ENCODE results near the gene LTBP2. TPM values are rescaled to one million over a fixed set of nuclear protein-coding genes. Genes with fewer than 3 reads are reported as not detected.

LTBP2 gene
- total RNA-seq, 1 experiment from 2014 or later = 17.4 TPM

DNA sequence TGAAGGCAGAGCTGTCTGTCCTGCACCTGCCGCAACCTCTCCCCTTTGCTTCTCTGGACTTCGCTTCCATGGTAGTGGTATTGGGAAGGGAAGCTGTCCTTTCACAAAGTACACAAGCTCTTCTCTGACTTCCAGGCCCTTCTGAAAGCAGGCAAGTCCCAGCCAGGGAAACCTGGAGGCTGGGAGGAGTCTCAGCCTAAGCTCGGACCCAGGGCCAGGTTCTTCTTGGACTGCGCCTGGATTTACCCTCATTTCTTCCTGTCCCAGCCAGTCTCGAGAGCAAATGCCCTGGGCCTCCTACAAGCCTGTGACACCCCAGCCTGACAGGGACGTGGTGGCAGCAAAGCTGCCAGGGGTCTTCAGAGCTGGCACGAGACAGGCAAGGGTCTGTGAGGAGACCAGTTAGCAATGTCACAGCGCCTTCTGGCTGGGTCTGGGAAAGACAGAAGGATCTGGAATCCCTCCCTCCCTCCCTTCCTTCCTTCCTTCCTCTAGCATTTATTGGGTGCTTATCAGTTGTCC lies 96.1 kb downstream of the LTBP2 start:
- H3K4me3 ChIP-seq (ENCODE audit: low read length) = no peak overlapping the region
- H3K27ac ChIP-seq (ENCODE audit: low read length) = no peak overlapping the region
- H3F3A ChIP-seq (ENCODE audit: low read length, unreplicated experiment) = no peaks in the 10 kb centered on the region
- ChIA-PET POLR2A (ENCODE audit: unreplicated experiment) (no interaction called here), CTCF (no interaction called here)
- H3K79me2 ChIP-seq (ENCODE audit: low read length) = no peaks in the 10 kb centered on the region
- no peaks in the 10 kb centered on the region for H3K9me2 ChIP-seq (replicated peaks; ENCODE audit: low read length)
- H3K36me3 ChIP-seq (ENCODE audit: low read depth, low read length) = no peaks in the 10 kb centered on the region
- no peaks in the 10 kb centered on the region for H3K9me3 ChIP-seq (ENCODE audit: low read length)
- peaks cover 5% of the 10 kb centered on the region for H3K4me1 ChIP-seq (ENCODE audit: insufficient read depth, low read length)
- ATAC-seq (no peak), DNase-seq (no peak)
- no peaks in the 10 kb centered on the region for H4K20me1 ChIP-seq (ENCODE audit: low read length)
- no peak for TF ChIP-seq CTCF (conservative IDR thresholded peaks at IDR 0.05; ENCODE audit: low read depth, low read length)
- no peak for TF ChIP-seq EZH2 (IDR thresholded peaks at IDR 0.05; ENCODE audit: low read length, unreplicated experiment)
- TF ChIP-seq EZH2phosphoT487 (IDR thresholded peaks at IDR 0.05; ENCODE audit: borderline replicate concordance, low read length) = no peak
- intact Hi-C loops (cut with micrococcal nuclease) = no loop called here
- no peak overlapping the region for H2AFZ ChIP-seq (ENCODE audit: low read length)
- no peaks in the 10 kb centered on the region for H3K27me3 ChIP-seq (ENCODE audit: low read length)
- BruUV-seq (replicated peaks) = no TSS peak
- H3K4me2 ChIP-seq (ENCODE audit: low read length) = no peak overlapping the region
- H3K9ac ChIP-seq (ENCODE audit: low read length) = no peak overlapping the region

GRCh38 chr14:74514471-74514941 lies 97.5 kb downstream of the LTBP2 start:
- ChIA-PET POLR2A (ENCODE audit: unreplicated experiment) (no interaction called here), CTCF (no interaction called here)
- DNase-seq = no peak
- H3K4me2 ChIP-seq (ENCODE audit: low read length) = no peak overlapping the region
- no peak overlapping the region for H3K9ac ChIP-seq (ENCODE audit: low read length)
- no peak overlapping the region for H3K27ac ChIP-seq (ENCODE audit: low read length)
- no TSS peak for BruUV-seq (replicated peaks)
- ATAC-seq = no peak
- intact Hi-C loops (cut with micrococcal nuclease) = no loop called here
- H3K27me3 ChIP-seq (ENCODE audit: low read length) = no peaks in the 10 kb centered on the region
- no peak overlapping the region for H2AFZ ChIP-seq (ENCODE audit: low read length)
- no peaks in the 10 kb centered on the region for H3K9me2 ChIP-seq (replicated peaks; ENCODE audit: low read length)
- no peaks in the 10 kb centered on the region for H3F3A ChIP-seq (ENCODE audit: low read length, unreplicated experiment)
- no peak overlapping the region for H3K4me3 ChIP-seq (ENCODE audit: low read length)
- no peaks in the 10 kb centered on the region for H3K79me2 ChIP-seq (ENCODE audit: low read length)
- TF ChIP-seq EZH2phosphoT487 (IDR thresholded peaks at IDR 0.05; ENCODE audit: borderline replicate concordance, low read length) (no peak), EZH2 (IDR thresholded peaks at IDR 0.05; ENCODE audit: low read length, unreplicated experiment) (no peak), CTCF (conservative IDR thresholded peaks at IDR 0.05; ENCODE audit: low read depth, low read length) (no peak)
- H4K20me1 ChIP-seq (ENCODE audit: low read length) = no peaks in the 10 kb centered on the region
- peaks cover 15% of the 10 kb centered on the region for H3K4me1 ChIP-seq (ENCODE audit: insufficient read depth, low read length)
- H3K9me3 ChIP-seq (ENCODE audit: low read length) = no peaks in the 10 kb centered on the region
- H3K36me3 ChIP-seq (ENCODE audit: low read depth, low read length) = no peaks in the 10 kb centered on the region

GRCh38 chr14:74511966-74512830 lies 99.8 kb downstream of the LTBP2 start:
- no peaks in the 10 kb centered on the region for H3K36me3 ChIP-seq (ENCODE audit: low read depth, low read length)

More at GRCh38 chr14:74511966-74512830, 99.8 kb downstream of the LTBP2 start:
- Histone ChIP-seq H3F3A (ENCODE audit: low read length, unreplicated experiment) (no peaks in the 10 kb centered on the region), H3K4me2 (ENCODE audit: low read length) (no peak overlapping the region), H3K79me2 (ENCODE audit: low read length) (no peaks in the 10 kb centered on the region), H3K9ac (ENCODE audit: low read length) (no peak overlapping the region), H3K4me1 (ENCODE audit: insufficient read depth, low read length) (peaks cover 15% of the 10 kb centered on the region), H3K4me3 (ENCODE audit: low read length) (no peak overlapping the region), H3K9me3 (ENCODE audit: low read length) (no peaks in the 10 kb centered on the region), H4K20me1 (ENCODE audit: low read length) (no peaks in the 10 kb centered on the region), H3K27me3 (ENCODE audit: low read length) (no peaks in the 10 kb centered on the region), H3K9me2 (replicated peaks; ENCODE audit: low read length) (no peaks in the 10 kb centered on the region), H2AFZ (ENCODE audit: low read length) (no peak overlapping the region), H3K27ac (ENCODE audit: low read length) (no peak overlapping the region)
- ChIA-PET POLR2A (ENCODE audit: unreplicated experiment) (no interaction called here), CTCF (no interaction called here)
- no peak for ATAC-seq
- TF ChIP-seq EZH2phosphoT487 (IDR thresholded peaks at IDR 0.05; ENCODE audit: borderline replicate concordance, low read length) = no peak
- TF ChIP-seq CTCF (conservative IDR thresholded peaks at IDR 0.05; ENCODE audit: low read depth, low read length) = no peak
- TF ChIP-seq EZH2 (IDR thresholded peaks at IDR 0.05; ENCODE audit: low read length, unreplicated experiment) = no peak
- BruUV-seq (replicated peaks) = no TSS peak
- DNase-seq = no peak
- intact Hi-C loops (cut with micrococcal nuclease) = no loop called here
